ENCODE measurements around the gene SMAP2.
"Not testable (repeated sequence)": the region's sequence is repeated elsewhere in the genome, so short reads cannot be mapped to it uniquely, and the experiment has no call there.

The SMAP2 gene

DNA sequence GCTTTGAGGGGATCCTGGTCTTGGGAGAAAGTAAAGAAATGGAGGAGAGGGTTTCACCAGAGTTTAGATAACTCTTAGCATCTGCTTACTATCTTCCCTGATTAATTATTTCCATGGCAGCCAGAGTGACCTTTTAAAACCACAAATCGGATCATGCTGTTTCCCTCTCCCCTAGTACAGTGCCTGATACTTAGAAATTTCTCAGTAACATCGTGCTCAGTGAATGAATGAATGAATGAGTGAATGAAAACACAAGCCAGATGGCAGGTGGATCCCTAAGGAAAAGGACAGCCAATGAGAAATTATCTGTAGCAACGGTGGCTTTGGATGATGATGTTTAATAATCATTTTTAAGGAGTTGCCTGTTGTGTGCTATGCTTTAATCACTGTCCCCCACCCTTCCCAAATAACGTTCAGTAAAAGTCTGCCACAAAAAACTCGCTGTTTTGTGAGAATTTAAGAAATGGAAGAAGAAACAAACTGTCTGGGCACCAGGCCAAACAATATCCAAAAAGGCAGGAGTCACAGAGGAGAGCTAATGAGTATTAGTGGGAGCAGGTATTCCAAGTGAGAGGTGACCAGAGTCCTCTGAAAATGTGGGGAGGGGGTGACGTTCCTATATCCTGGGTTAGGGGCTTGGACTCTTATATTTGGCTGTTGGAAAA is 737 bp upstream of the SMAP2 start:
- DNase-seq (ENCODE audit: low read depth in 2 of 2): no peak

DNA sequence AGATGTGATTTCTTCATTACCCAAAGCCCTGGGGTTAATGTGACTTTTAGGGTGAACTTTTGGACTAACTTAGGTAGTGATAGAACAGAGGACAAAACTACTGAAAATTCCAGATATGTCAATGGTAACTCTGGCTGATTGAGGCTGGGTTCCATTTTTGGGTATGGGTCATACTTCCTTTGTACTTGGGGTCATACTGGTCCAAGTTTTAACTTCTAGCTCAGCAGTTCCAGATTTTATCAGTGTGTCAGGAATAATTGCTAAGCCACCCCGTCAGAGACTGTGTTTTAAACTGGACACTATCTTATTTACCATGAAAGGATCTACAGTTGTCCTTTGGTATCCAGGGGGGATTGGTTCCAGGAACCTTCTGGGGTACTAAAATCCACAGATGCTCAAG is 4.0 kb downstream of the SMAP2 start:
- no peak for DNase-seq (ENCODE audit: low read depth in 2 of 2)

DNA sequence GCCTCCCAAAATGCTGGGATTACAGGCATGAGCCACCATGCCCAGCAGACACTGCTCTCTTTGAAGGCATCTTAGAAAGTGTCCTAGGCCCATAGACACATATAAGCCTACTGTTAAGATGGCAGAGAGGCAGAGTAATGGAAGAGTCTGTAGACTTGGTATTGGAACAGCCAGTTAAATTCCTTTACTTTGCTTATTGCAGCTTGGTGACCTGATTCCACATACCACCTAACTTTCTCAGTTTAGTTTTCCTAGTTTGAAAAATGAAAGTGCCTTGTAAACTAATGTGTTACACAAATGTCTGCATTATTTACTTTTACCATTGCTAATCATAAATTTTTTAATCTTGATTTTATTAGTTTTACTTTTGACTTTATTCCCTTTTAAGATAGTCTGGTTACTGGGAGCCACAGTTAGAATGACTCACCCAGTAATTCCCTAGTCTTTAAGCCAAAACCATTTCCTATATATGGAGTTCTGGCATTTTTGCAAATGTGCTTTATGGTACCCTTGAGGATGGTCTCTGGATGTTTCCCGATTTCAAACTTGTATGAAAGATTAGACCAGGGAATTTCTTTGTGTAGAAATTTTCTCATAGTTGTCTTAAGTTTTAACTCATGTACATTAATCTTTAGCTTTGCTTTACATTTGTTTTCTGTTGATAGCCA is 6.4 kb downstream of the SMAP2 start:
- DNase-seq (ENCODE audit: low read depth in 2 of 2): no peak

DNA sequence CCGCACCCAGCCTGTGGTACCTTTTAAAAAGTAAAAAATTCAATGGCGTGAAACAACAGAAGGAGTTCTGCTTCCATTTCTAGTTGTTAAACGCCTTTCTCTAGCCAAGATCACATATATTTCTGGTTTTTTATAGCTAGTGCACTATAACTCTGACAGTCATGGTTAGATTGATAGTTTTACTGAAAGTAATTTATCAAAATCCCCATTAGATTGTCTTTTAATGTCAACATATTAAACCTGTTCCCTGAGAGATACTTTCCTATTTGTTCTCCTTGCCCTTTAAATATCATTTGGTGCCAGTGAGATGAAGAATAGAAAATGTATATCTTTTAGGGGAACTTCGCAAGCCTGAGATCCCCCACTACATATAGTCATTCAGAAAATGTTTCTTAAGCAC is 7.3 kb downstream of the SMAP2 start:
- no peak for DNase-seq (ENCODE audit: low read depth in 2 of 2)

DNA sequence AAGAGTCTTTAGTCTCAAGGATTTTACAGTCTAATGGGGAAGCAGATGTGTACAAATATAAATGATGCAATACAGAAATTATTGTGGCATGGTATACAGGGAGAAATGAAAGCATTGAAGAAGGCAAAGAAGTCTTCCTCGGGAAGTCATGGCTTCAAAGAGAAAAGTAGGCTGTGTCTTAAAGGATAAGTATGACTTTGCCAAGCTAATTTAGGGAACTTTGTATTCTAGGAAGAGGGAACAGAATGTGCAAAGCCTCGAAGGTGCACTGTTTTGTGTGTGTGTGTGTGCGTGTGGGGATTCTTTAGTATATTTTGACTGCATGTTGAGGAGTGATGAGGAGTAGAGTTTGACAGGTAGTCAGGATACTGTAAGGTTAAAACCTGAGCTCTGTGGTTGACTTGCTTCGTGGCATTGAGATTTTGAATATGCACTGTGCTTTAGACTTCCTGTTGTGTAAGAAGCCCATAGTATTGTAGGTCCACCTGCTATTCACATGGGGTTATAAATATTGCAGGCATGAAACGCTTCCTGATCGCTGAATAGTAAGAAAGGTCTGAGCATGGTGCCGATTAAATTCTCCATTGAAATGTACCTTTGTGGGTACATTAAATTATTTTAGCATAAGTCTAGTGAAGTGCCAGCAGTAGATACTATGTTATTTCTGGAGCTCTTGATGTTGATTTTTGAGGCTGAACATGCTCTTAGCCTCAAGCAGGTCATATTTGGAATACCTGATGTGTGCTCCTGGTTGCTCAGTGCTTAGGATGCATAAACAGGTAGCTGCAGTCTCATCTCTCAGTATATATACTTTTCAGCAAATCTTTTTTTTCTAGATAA is 8.0 kb downstream of the SMAP2 start:
- DNase-seq (ENCODE audit: low read depth in 2 of 2): no peak

DNA sequence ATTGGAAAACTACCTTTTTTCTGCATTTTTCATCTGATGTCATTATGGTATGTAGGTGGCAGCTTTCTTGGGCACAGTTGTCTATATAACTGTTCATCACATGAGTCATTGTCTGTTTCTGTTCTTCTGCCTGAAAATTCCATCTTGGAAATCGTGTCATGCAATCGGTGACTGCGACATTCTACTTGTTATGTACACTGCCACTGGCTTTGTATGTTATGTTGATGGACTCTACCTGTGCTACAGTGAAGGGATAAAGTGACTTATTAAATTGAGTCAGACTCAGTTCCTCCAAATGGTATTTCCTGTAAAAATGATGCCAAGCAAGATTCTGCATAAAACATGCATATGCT is 8.6 kb downstream of the SMAP2 start:
- DNase-seq (ENCODE audit: low read depth in 2 of 2): no peak

DNA sequence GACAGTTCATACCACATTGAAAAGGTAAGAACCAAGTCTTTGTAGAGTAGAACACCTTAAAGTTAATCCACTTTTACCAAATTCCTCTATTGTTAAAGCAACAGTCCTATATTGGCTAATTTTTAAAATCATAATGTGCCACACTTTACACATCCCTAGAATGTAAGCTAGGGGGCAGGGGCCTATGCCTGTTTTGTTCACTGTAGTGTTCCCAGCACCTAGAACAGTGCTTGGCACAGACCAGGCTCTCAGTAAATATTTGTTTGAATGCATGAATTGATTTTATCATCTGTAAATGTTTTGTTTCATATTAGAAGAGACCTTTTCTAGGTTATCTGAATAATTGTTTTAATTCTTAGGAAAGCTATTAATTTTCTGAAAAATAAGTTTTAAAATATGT is 9.1 kb downstream of the SMAP2 start:
- no peak for DNase-seq (ENCODE audit: low read depth in 2 of 2)

DNA sequence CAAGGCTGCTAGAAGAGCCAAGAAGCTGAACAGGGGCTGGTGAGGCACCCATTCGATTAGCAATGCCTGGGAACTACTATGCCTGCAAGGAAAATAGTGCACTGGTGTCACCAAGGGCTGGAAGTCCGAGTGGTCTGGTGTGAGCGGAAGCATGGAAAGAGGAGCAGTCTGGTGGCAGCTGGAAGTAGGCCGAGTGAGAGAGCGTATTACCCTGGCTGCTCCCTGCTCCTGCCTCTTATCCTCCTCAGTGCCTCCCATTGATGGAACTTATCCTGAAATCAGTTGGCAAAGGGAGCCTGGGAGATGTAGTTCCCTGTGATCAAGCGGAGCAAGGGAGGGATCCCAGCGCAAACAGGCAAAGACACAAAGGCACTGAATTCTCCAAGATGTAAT is 9.6 kb downstream of the SMAP2 start:
- no peak for DNase-seq (ENCODE audit: low read depth in 2 of 2)

DNA sequence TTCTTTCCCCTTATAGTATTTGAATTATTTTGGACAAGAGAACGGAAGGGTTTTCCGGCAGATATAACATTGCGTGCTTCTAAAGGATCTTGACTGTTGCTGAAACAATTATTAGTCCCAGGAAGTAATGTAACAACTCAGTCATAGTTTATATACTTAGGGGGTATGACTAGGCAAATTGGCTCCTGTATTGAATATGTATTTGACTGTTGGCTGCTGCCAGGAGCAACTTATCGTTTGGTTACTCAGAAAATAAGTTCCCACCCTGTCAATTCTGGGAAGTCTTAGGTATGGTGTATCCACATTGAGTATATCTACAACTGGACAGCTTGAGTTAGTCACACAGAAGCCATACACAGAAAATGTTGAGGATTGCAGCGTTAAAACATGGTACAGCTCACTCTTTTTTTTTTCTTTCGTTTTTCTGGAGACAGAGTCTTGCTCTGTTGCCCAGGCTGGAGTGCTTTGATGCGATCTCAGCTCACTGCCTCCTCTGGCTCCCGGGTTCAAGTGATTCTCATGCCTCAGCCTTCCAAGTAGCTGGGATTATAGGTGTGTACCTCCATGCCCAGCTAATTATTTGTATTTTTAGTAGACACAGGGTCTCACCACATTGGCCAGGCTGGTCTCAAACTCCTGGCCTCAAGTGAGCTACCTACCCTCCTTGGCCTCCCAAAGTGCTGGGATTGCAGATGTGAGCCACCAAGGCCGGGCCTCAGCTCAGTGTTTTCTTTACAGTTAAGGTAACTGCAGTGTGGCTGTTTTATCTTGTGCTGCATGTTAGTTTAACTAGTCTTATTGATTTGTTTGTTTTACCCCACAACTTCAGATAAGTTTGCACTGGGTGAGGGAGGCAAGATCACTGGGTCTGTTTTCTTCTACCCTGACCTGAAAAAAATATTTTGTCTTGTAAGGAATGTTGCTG is 10.2 kb downstream of the SMAP2 start:
- DNase-seq (ENCODE audit: low read depth in 2 of 2): no peak

DNA sequence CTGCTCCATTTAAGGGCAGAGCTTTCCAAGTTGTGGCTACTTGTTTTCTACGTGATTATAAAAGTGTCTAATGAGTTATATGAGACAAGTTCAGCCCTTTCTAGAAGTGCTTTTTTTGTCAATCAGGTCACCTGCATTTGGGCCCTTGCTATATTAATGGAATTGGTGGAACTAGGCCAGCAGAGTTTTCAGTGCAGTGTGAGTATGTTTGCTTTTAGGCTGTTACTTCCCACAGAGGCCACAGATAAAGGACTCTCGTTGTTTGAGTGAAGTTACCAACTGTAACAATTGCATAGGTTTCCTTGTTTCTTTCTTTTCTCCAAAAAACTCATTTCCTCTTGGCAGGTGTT is 10.9 kb downstream of the SMAP2 start:
- no peak for DNase-seq (ENCODE audit: low read depth in 2 of 2)

DNA sequence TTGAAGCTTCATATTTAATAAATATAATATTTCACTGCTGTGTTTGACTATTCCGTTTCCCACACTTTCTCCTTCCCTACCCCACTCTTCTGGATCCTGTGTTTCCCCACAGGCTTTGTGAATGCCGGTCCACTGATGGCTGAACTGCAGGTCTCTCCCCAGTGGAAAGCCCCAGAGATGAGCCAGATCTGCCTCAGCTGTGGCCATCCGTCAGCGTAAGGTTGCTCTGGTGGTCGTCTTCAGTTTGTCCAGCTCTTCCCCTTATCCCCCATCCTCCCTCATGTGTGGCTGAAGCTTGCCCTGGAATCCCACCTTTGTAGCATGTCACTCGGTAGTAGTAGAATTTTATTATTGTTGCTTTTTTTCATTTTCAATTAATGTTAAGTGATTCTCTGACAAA is 11.4 kb downstream of the SMAP2 start:
- no peak for DNase-seq (ENCODE audit: low read depth in 2 of 2)

DNA sequence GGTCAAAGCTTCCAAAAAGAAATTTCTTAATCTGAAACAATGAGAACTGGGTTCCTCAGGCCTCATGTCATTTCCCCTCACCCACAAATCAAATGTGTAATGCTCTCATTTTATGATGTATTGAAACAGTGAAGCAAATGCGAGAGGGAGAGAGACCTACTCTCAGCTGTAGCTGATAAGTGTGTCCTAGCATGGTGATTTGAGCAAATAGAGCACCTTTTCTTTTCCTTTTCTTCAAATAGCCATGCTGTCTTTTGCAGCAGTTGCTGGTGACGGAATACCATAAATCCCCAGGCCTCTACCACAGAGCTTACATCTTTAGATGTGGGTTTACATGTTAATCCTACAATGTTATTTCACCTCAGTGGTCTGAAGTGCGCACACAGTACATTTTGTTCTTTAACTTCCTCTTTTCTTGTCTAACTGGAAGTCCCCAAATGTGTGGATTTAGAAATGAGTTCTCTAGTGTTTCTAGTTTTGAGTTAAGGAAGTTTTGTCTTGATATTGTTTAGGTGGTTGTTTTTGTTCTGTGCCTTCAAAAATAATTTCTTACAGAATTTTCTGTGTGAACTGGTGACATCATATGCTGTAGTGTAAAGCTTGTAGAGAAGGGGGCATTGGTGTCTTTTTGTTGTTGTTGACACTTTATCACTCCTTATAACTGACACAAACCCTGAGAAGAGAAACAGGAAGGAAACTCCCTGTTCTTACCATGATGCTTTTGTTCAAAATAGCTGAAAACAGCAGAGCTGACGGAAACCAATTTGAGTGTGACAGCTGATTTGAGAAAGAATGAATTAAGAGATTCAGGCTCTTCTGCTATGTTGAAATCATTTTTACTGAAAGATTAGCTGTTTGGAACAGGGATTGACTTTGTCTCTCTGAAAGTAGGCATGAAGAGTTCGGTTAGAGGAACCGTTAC is 12.2 kb downstream of the SMAP2 start:
- peak in 1 of 2 donors; percentile 43 for DNase-seq (ENCODE audit: low read depth in 2 of 2)

DNA sequence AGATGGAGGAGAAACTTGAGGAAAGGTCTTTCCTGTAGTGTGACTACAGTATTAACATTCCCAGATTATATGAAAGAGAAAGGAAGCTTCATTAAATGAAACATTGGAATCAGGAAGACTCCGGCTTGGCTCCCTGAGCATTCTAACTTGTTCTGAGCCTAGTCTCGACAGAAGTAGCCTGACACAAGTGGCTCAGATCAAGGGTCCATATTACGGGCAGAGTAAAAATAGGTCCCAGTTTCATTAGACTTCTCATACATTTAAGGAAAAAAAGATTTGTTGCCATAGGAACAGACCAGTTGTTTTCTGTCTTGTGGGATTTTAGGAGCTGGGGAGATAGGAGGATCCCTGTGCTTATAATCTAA is 12.8 kb downstream of the SMAP2 start:
- no peak for DNase-seq (ENCODE audit: low read depth in 2 of 2)

DNA sequence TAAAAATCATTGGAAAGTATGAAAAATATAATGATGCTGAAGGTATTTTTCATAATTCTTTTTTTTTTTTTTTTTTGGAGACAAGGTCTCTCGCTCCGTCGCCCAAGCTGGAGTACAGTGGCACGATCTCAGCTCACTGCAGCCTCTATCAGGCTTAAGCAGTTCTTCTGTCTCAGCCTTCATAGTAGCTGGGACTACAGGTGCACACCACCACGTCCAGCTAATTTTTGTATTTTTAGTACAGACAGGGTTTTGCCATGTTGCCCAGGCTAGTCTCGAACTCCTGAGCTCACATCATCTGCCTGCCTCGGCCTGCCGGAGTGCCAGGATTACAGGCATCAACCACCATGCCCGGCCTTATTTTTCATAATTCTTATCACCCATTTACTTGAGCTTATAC is 13.3 kb downstream of the SMAP2 start:
- no peak for DNase-seq (ENCODE audit: low read depth in 2 of 2)

DNA sequence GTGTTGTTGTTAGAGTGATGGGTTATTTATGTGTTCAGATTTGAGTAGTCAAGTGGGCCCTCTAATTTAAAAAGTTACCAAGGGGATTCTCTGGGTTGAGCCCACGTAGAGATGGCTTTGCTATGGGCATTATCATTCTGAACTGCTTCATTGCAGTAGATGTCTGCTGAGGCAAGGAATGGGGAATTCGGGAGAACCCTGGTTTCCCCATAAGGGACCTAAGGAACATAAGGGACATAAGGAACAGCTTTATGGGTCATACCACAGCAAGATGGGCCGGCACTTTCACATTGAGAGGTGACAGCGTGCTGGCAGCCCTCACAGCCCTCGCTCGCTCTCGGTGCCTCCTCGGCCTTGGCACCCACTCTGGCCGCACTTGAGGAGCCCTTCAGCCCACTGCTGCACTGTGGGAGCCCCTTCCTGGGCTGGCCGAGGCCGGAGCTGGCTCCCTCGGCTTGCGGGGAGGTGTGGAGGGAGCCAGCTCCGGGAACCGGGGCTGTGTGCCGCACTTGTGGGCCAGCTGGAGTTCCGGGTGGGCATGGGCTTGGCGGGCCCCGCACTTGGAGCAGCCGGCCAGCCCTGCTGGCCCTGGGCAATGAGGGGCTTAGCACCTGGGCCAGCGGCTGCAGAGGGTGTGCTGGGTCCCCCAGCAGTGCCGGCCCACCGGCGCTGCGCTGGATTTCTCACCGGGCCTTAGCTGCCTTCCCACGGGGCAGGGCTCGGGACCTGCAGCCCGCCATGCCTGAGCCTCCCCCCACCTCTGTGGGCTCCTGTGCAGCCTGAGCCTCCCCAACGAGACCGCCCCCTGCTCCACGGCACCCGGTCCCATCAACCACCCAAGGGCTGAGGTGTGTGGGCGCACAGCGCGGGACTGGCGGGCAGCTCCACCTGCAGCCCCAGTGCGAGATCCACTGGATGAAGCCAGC is 14.1 kb downstream of the SMAP2 start:
- not testable (repeated sequence) for DNase-seq (ENCODE audit: low read depth in 2 of 2)

DNA sequence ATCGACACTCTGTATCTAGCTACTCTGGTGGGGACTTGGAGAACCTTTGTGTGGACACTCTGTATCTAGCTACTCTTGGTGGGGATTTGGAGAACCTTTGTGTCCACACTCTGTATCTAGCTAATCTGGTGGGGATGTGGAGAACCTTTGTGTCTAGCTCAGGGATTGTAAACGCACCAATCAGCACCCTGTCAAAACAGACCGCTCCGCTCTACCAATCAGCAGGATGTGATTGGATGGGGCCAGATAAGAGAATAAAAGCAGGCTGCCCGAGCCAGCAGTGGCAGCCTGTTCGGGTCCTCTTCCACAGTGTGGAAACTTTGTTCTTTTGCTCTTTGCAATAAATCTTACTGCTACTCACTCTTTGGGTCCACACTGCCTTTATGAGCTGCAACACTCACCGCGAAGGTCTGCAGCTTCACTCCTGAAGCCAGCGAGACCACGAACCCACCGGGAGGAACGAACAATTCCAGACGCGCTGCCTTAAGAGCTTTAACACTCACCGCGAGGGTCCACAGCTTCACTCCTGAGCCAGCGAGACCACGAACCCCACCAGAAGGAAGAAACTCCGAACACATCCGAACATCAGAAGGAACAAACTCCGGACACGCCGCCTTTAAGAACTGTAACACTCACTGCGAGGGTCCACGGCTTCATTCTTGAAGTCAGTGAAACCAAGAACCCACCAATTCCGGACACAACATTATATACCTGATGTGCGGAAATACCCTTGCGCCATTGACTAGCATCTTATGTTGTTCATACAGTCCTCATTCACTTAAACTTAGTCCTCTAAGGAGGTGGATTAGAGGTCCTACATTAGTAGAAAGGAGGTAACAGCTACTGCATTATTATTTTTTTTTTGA is 15.2 kb downstream of the SMAP2 start:
- DNase-seq (ENCODE audit: low read depth in 2 of 2): not testable (repeated sequence)

DNA sequence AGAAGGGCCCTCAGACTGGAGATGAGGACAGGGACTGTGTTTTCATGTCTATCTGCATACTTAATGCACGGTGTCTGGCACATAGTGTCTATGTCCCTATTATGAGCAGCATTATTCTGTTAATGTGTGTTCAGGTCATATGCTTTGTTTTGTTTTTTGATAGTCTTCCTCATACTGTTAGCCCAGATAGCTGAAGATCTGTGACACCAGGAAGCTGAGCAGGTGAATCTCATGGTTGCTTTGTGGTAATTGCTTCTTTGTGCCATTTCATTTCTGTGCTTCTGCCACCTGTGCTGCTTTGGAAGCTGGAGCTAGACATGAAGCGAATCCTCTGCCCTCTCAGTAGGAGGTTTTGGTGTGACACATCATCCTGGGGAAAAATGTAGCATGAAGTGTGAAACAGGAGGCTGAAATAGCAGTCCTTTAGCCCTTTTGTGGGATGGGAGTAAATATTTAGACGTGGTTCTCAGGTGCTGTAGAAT is 15.8 kb downstream of the SMAP2 start:
- DNase-seq (ENCODE audit: low read depth in 2 of 2): no peak

DNA sequence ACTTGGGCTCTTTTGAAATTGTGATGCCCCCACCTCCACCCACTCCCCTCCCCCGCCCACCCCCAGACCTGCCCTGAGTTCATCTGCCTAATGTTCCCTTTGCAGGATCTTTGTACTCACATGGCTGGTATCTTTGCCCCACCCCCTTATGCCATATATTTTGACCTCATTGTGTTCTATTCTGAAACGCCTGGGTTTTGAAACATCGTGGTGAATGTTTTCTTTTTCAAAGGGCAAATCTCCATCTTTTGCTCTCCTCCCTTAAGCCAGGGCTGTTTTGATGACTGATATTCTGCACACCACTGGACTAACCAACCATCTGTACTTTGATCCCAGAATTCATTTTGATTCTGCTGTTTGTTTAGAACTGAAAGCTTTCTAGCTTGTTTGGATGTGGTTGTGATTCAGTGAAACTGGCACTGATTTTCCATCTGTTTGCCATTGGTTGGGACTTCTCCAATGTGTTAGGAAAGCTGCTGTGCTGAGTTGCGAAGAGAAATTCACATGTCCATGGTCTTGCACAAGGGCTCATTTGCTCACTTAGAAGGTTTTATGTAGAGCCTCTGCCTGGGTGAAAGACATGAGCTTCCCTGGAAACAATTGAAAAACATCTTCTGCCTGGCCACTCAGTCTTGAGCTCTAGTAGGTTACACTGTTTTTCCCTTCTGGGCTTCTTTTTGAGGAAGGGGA is 16.5 kb downstream of the SMAP2 start:
- no peak for DNase-seq (ENCODE audit: low read depth in 2 of 2)
